Esophagus muscularis mucosa (tissue), 4 donors: Measurements from ENCODE around the gene APOBEC2. TPM values are rescaled to one million over a fixed set of nuclear protein-coding genes. Genes with fewer than 3 reads are reported as not detected.

Experiments used
- DNase-seq: peaks from one replicate; pipeline ENCODE4 v3.0.0-alpha.2; 2017; ENCODE audit errors: extremely low spot score
- H3K27ac ChIP-seq, 4 donors: fragments of 200-600 bp; sonication (generic); replicated peaks in 1 of 4; 1 replicate in 3 of 4; 2 replicates in 1 of 4; pipeline ENCODE4 v1.5.1; 2016 to 2019; ENCODE audit warnings: mild to moderate bottlenecking in 1 of 4
- H3K27me3 ChIP-seq, 4 donors: fragments of 200-600 bp; sonication (generic); one replicate each; pipeline versions ENCODE4 v1.5.1 to v1.6.0; 2016 to 2019
- H3K36me3 ChIP-seq, 4 donors: fragments of 200-600 bp; sonication (generic); one replicate each; pipeline ENCODE4 v1.5.1; 2016 to 2019
- H3K4me1 ChIP-seq, 4 donors: fragments of 200-600 bp; sonication (generic); one replicate each; pipeline ENCODE4 v1.5.1; 2016 to 2019
- H3K4me3 ChIP-seq, 4 donors: fragments of 200-600 bp; sonication (generic); 1 replicate in 2 of 4; 2 replicates in 2 of 4; pipeline ENCODE4 v1.5.1; 2016 to 2019; ENCODE audit warnings: mild to moderate bottlenecking in 4 of 4, moderate library complexity in 1 of 4
- H3K9me3 ChIP-seq, 4 donors: fragments of 200-600 bp; sonication (generic); 1 replicate in 3 of 4; 2 replicates in 1 of 4; pipeline ENCODE4 v1.5.1; 2016 to 2019
- CTCF ChIP-seq, 3 experiments: fragments of 200-600 bp in 2 of 3; fragments of 450-650 bp in 1 of 3; sonication (generic) in 2 of 3; IDR thresholded peaks; one replicate each; pipeline ENCODE4 v1.5.1; 2017 to 2019; ENCODE audit warnings: antibody characterized with exemption in 3 of 3, mild to moderate bottlenecking in 2 of 3, moderate library complexity in 1 of 3
- EP300 ChIP-seq: sonication (generic); formaldehyde crosslinking; IDR thresholded peaks from one replicate; pipeline ENCODE4 v1.6.1; 2017; ENCODE audit warnings: antibody characterized with exemption
- POLR2A ChIP-seq: fragments of 450-650 bp; IDR thresholded peaks from one replicate; pipeline ENCODE4 v1.6.1; 2017; ENCODE audit warnings: antibody characterized with exemption, moderate library complexity, mild to moderate bottlenecking, low read depth
- POLR2AphosphoS5 ChIP-seq, 2 donors: sonication (generic); formaldehyde crosslinking; IDR thresholded peaks; one replicate each; pipeline ENCODE4 v1.6.1; 2017; ENCODE audit warnings: antibody characterized with exemption in 2 of 2
- WGBS: methylation state at CpG from one replicate; pipeline ENCODE4 v1.1.5; 2018; 5-methylcytosine and 5-hydroxymethylcytosine counted together
- intact Hi-C: fragments of 100-400 bp; cut with DNase I; formaldehyde crosslinking; loops from one replicate; pipeline ENCODE4 v1.15.1; 2023
- total RNA-seq, 4 donors: library from RNA; depleted of rRNA; stranded (reverse); fragments of >200 nt; gene quantifications; one replicate each; pipeline versions ENCODE4 v1.1.0 to v1.2.1, GENCODE V29; 2016

The APOBEC2 gene
- total RNA-seq, 4 donors from 2014 or later = 0.50 to 1.0 (median 0.97) TPM; not detected in 1

DNA sequence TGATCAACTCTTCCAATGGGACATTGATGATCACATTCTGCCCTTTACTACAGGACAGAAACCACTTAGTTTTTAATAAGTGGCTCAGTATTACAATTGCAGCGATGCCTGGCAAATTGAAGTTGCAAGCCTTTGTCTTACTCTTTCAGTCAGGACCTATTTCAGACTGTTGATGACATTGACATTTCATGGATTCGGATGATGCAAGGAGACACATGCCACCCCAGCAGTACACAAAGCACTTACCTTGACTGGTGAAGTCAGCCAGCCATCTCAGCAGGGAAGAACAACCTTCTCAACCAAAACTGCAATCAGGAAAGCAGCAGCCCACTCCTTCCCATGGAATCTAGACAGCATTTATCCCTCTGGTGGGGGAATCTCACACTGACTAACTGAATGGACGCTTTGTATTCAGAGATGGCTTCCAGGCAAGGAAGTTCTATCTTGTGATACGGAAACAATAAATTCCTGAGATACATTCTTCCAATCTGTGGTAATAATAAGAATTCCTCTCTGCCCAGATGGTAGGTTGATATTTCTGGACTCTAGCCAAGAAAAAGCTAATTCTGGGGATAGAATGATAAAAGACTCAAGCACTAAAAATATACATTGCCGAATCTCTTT lies 44.6 kb downstream of the APOBEC2 start:
- WGBS = 75% methylated on average over 5 of the region's 5 CpGs
- Histone ChIP-seq H3K4me1 (peaks cover 0 to 5% (median 0%) of the 10 kb centered on the region in 4 donors), H3K36me3 (peaks cover 59 to 82% (median 76%) of the 10 kb centered on the region in 4 donors), H3K27me3 (no peaks in the 10 kb centered on the region), H3K9me3 (no peaks in the 10 kb centered on the region), H3K27ac (no peak overlapping the region), H3K4me3 (no peak overlapping the region)
- TF ChIP-seq POLR2A (no peak), EP300 (no peak), POLR2AphosphoS5 (IDR thresholded peaks at IDR 0.05) (no peak), CTCF (IDR thresholded peaks at IDR 0.05) (no peak)
- no peak for DNase-seq
- intact Hi-C loops = no loop called here

- DNase-seq = no peak
- no peak overlapping the region for H3K27ac ChIP-seq
- H3K9me3 ChIP-seq = no peaks in the 10 kb centered on the region
- no peaks in the 10 kb centered on the region for H3K27me3 ChIP-seq
- WGBS = 80% methylated on average over 3 of the region's 3 CpGs
- TF ChIP-seq CTCF (IDR thresholded peaks at IDR 0.05) (no peak), POLR2A (no peak), POLR2AphosphoS5 (IDR thresholded peaks at IDR 0.05) (no peak), EP300 (no peak)
- intact Hi-C loops = no loop called here
- no peak overlapping the region for H3K4me3 ChIP-seq
- peaks cover 0 to 5% (median 0%) of the 10 kb centered on the region in 4 donors for H3K4me1 ChIP-seq
- peaks cover 52 to 74% (median 68%) of the 10 kb centered on the region in 4 donors for H3K36me3 ChIP-seq
Observed at GRCh38 chr6:41098366-41098765, 45.4 kb downstream of the APOBEC2 start.

GRCh38 chr6:41100871-41101287 lies 47.9 kb downstream of the APOBEC2 start:
- WGBS = 79% methylated on average over 35 of the region's 42 CpGs
- peaks cover 28 to 49% (median 44%) of the 10 kb centered on the region in 4 donors for H3K36me3 ChIP-seq
- DNase-seq = no peak

DNA sequence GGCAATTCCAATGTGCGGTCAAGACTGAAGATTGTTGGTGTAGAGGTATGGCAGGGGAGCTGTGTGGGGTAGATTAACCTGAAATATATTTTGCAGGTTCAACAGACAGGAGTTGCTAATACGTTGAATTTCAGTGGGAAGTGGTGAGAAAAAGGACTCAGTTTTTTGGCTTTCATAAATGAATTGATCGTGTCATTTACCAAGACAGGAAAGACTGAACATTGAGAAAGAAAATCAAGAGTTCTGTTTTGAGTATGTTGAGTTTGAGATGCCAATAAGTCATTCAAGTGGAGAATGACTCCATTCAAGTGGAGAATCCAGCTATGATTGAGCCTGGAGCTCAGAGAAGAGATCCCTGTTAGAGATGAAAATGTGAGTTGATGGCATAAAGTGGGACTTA lies 50.8 kb downstream of the APOBEC2 start:
- no peak overlapping the region for H3K4me3 ChIP-seq
- intact Hi-C loops = no loop called here
- DNase-seq = no peak
- WGBS = 97% methylated on average over 3 of the region's 3 CpGs
- no peaks in the 10 kb centered on the region for H3K27me3 ChIP-seq
- no peak overlapping the region for H3K27ac ChIP-seq
- H3K36me3 ChIP-seq = peaks cover 1 to 19% (median 16%) of the 10 kb centered on the region in 4 donors
- TF ChIP-seq EP300 (no peak), POLR2A (no peak), POLR2AphosphoS5 (IDR thresholded peaks at IDR 0.05) (no peak), CTCF (IDR thresholded peaks at IDR 0.05) (no peak)
- H3K9me3 ChIP-seq = no peaks in the 10 kb centered on the region
- no peaks in the 10 kb centered on the region for H3K4me1 ChIP-seq

More at GRCh38 chr6:41100871-41101287, 47.9 kb downstream of the APOBEC2 start:
- H3K27me3 ChIP-seq = no peaks in the 10 kb centered on the region
- no peaks in the 10 kb centered on the region for H3K9me3 ChIP-seq
- TF ChIP-seq POLR2AphosphoS5 (IDR thresholded peaks at IDR 0.05) (no peak), CTCF (IDR thresholded peaks at IDR 0.05) (no peak), POLR2A (no peak), EP300 (no peak)
- intact Hi-C loops = no loop called here
- H3K27ac ChIP-seq = no peak overlapping the region
- H3K4me3 ChIP-seq = no peak overlapping the region
- peaks cover 0 to 5% (median 0%) of the 10 kb centered on the region in 4 donors for H3K4me1 ChIP-seq

- TF ChIP-seq CTCF (IDR thresholded peaks at IDR 0.05) = no peak
- TF ChIP-seq EP300 = no peak
- no peak for TF ChIP-seq POLR2A
- TF ChIP-seq POLR2AphosphoS5 (IDR thresholded peaks at IDR 0.05) = no peak
Observed at GRCh38 chr6:41111017-41111416, 58.0 kb downstream of the APOBEC2 start.

More at GRCh38 chr6:41111017-41111416, 58.0 kb downstream of the APOBEC2 start:
- Histone ChIP-seq H3K9me3 (no peaks in the 10 kb centered on the region), H3K4me3 (no peak overlapping the region), H3K4me1 (no peaks in the 10 kb centered on the region), H3K27me3 (no peaks in the 10 kb centered on the region), H3K27ac (no peak overlapping the region), H3K36me3 (peaks cover 0 to 12% (median 0%) of the 10 kb centered on the region in 4 donors)
- 91% methylated on average over 3 of the region's 3 CpGs for WGBS
- DNase-seq = no peak
- intact Hi-C loops = no loop called here
